ENCODE measurements around the gene HBE1. TPM values are rescaled to one million over a fixed set of nuclear protein-coding genes. Genes with fewer than 3 reads are reported as not detected.

Gene HBE1
- total and polyA plus RNA-seq, 2 of the 8 experiments (the other 6 are each of a cell fraction or from before 2014, with no cell fraction given): 0.39 TPM; not detected in 1

- no peaks in the 10 kb centered on the region for H3K4me1 ChIP-seq (replicated peaks in 1 of 4; ENCODE audit: control insufficient read depth in 3 of 4, insufficient read depth in 4 of 4, low read length in 3 of 4)
- H2BK5ac ChIP-seq (ENCODE audit: low read depth, low read length): no peak overlapping the region
- H3K9ac ChIP-seq (replicated peaks in 1 of 4; ENCODE audit: extremely low read depth in 1 of 4, low read depth in 3 of 4, low read length in 3 of 4): no peak overlapping the region
- H3K18ac ChIP-seq (ENCODE audit: extremely low read depth, low read length): no peak overlapping the region
- no peak overlapping the region for H2BK12ac ChIP-seq (ENCODE audit: low read depth, low read length)
- no peaks in the 10 kb centered on the region; the same call in 1 of the 2 replicates for H3K23me2 ChIP-seq (ENCODE audit: low read depth, low read length)
- no peaks in the 10 kb centered on the region for H3K9me3 ChIP-seq (ENCODE audit: insufficient read depth in 2 of 2, low read depth in 1 of 2, low read length in 1 of 2)
- no peak overlapping the region for H3K4ac ChIP-seq (replicated peaks; ENCODE audit: insufficient read length, low read depth, low read length)
- no peaks in the 10 kb centered on the region for H4K20me1 ChIP-seq (replicated peaks in 1 of 2; ENCODE audit: control insufficient read depth in 1 of 2, insufficient read depth in 2 of 2, low read length in 2 of 2)
- H2BK20ac ChIP-seq (ENCODE audit: low read length): no peak overlapping the region
- TF ChIP-seq POU5F1 (IDR thresholded peaks at IDR 0.05; ENCODE audit: low read depth, low read length) (no peak), JUND (IDR thresholded peaks at IDR 0.05; ENCODE audit: low read length) (no peak), CBX8 (IDR thresholded peaks at IDR 0.05; ENCODE audit: borderline replicate concordance, low read depth, low read length) (no peak), BCL11A (IDR thresholded peaks at IDR 0.05; ENCODE audit: low read depth in 2 of 2, low read length in 2 of 2) (no peak), ASH2L (IDR thresholded peaks at IDR 0.05; ENCODE audit: low read length) (no peak), E2F6 (IDR thresholded peaks at IDR 0.05) (no peak), CTBP2 (IDR thresholded peaks at IDR 0.05; ENCODE audit: borderline replicate concordance, insufficient read depth, insufficient read length, low read length) (no peak), RAD21 (IDR thresholded peaks at IDR 0.05 in 1 of 2, conservative IDR thresholded peaks at IDR 0.05 in 1 of 2; ENCODE audit: low read depth in 2 of 2, low read length in 2 of 2) (no peak), CHD2 (IDR thresholded peaks at IDR 0.05; ENCODE audit: low read length) (no peak), TCF12 (IDR thresholded peaks at IDR 0.05; ENCODE audit: low read depth, low read length) (no peak), SAP30 (IDR thresholded peaks at IDR 0.05; ENCODE audit: insufficient read depth, insufficient replicate concordance, low read length) (no peak), EZH2 (IDR thresholded peaks at IDR 0.05; ENCODE audit: low read depth, low read length, severe bottlenecking) (no peak)
- FAIRE-seq (no peak), DNase-seq (ENCODE audit: low read depth in 1 of 2, low spot score in 2 of 2) (no peak)
- H4K91ac ChIP-seq (replicated peaks; ENCODE audit: insufficient read length, low read length): no peak overlapping the region
- H3K14ac ChIP-seq (ENCODE audit: insufficient read length): no peak overlapping the region
- no peak overlapping the region for H2BK15ac ChIP-seq (ENCODE audit: low read length)
- H3K79me1 ChIP-seq (ENCODE audit: low read depth, low read length): no peaks in the 10 kb centered on the region
- no peaks in the 10 kb centered on the region for H3K27me3 ChIP-seq (replicated peaks in 1 of 4; ENCODE audit: control insufficient read depth in 3 of 4, extremely low read depth in 1 of 4, insufficient read depth in 3 of 4, low read length in 3 of 4)
- ChIA-PET CTCF (ENCODE audit: partially characterized antibody) (interaction anchor here (0.8 kb wide), 1 partner anchor 52 kb away, joined by 3 read pairs; no protein-coding TSS in a partner anchor), POLR2A (ENCODE audit: partially characterized antibody) (no interaction called here)
- H3K4me2 ChIP-seq (ENCODE audit: insufficient read depth in 1 of 2, low read depth in 2 of 2, low read length in 2 of 2): no peak overlapping the region
- H3K23ac ChIP-seq (ENCODE audit: insufficient read length): no peak overlapping the region
- H3K27ac ChIP-seq (ENCODE audit: low read depth, low read length): no peak overlapping the region
- H2AK5ac ChIP-seq (ENCODE audit: low read depth, low read length): no peak overlapping the region
- no peak overlapping the region for H3K4me3 ChIP-seq (ENCODE audit: extremely low read depth in 1 of 4, insufficient read depth in 2 of 4, low read depth in 3 of 4, low read length in 4 of 4)
- H2AFZ ChIP-seq (ENCODE audit: low read length): no peak overlapping the region
- H4K5ac ChIP-seq (ENCODE audit: insufficient read length, low read depth, low read length): no peak overlapping the region
- no peak overlapping the region for H2BK120ac ChIP-seq (replicated peaks; ENCODE audit: low read depth, low read length)
- H4K8ac ChIP-seq (ENCODE audit: extremely low read depth, insufficient read depth, low read length): no peak overlapping the region
- no peaks in the 10 kb centered on the region for H3K79me2 ChIP-seq (ENCODE audit: control insufficient read depth in 1 of 2, insufficient read depth in 2 of 2, low read length in 2 of 2)
- H3K36me3 ChIP-seq (ENCODE audit: control insufficient read depth in 2 of 4, insufficient read depth in 4 of 4, low read length in 3 of 4): no peaks in the 10 kb centered on the region
- no peak overlapping the region for H3K56ac ChIP-seq (replicated peaks; ENCODE audit: insufficient read length, low read depth, low read length)
Measured at GRCh38 chr11:5239046-5239445, 30.7 kb downstream of the HBE1 start.

All from H1 (cell line).